GM23338 (cell line): ENCODE measurements around the gene KCNG3. TPM values are rescaled to one million over a fixed set of nuclear protein-coding genes. Genes with fewer than 3 reads are reported as not detected.

ENCODE experiments used
- ATAC-seq: fragments of 200-7000 bp; cut with Tn5 transposase; 3 replicates; pipeline ENCODE4 v1.9.1; 2020
- DNase-seq: peaks from one replicate; pipeline ENCODE4 v3.0.0-alpha.2; 2015; ENCODE audit warnings: low spot score
- H2AFZ ChIP-seq: fragments of 200-600 bp; sonication (generic); 2 replicates; pipeline ENCODE4 v1.8.0; 2016; ENCODE audit warnings: antibody characterized with exemption, mild to moderate bottlenecking, moderate library complexity
- H3F3A ChIP-seq: fragments of 200-600 bp; sonication (generic); replicated peaks from 2 replicates; pipeline ENCODE4 v1.8.0; 2017; ENCODE audit warnings: antibody characterized with exemption, mixed run types, low read depth
- H3K27ac ChIP-seq: fragments of 200-600 bp; sonication (generic); 2 replicates; pipeline ENCODE4 v1.6.1; 2016; ENCODE audit warnings: low read depth
- H3K27me3 ChIP-seq: fragments of 200-600 bp; sonication (generic); 2 replicates; pipeline ENCODE4 v1.8.0; 2016; ENCODE audit warnings: mild to moderate bottlenecking, mixed run types, moderate library complexity; ENCODE audit not compliant: insufficient read depth
- H3K36me3 ChIP-seq: fragments of 200-600 bp; sonication (generic); 2 replicates; pipeline ENCODE4 v1.8.0; 2016; ENCODE audit warnings: mild to moderate bottlenecking; ENCODE audit not compliant: insufficient read depth
- H3K4me1 ChIP-seq: fragments of 200-600 bp; sonication (generic); 2 replicates; pipeline ENCODE4 v1.8.0; 2016; ENCODE audit warnings: mild to moderate bottlenecking, moderate library complexity; ENCODE audit not compliant: insufficient read depth
- H3K4me2 ChIP-seq: fragments of 200-600 bp; sonication (generic); 2 replicates; pipeline ENCODE4 v1.7.1; 2017; ENCODE audit warnings: mixed run types
- H3K4me3 ChIP-seq: fragments of 200-600 bp; sonication (generic); 2 replicates; pipeline ENCODE4 v1.6.1; 2016; ENCODE audit warnings: mixed run types
- H3K79me2 ChIP-seq: fragments of 200-600 bp; sonication (generic); replicated peaks from 2 replicates; pipeline ENCODE4 v1.8.0; 2017; ENCODE audit warnings: mild to moderate bottlenecking; ENCODE audit not compliant: insufficient read depth
- H3K9me2 ChIP-seq: fragments of 200-600 bp; sonication (generic); 2 replicates; pipeline ENCODE4 v1.8.0; 2017; ENCODE audit not compliant: insufficient read depth
- H4K20me1 ChIP-seq: fragments of 200-600 bp; sonication (generic); replicated peaks from 2 replicates; pipeline ENCODE4 v1.8.0; 2017; ENCODE audit warnings: mild to moderate bottlenecking; ENCODE audit not compliant: insufficient read depth
- H3K27ac Mint-ChIP-seq: 2 replicates; pipeline ENCODE4 v1.8.0; 2020; ENCODE audit warnings: inconsistent platforms, mild to moderate bottlenecking, moderate library complexity, mixed read lengths
- H3K27me3 Mint-ChIP-seq: 3 replicates; pipeline ENCODE4 v1.8.0; 2022; ENCODE audit warnings: low read depth, mild to moderate bottlenecking, moderate library complexity, mixed read lengths, inconsistent platforms; ENCODE audit not compliant: insufficient read depth, poor library complexity
- H3K36me3 Mint-ChIP-seq: 3 replicates; pipeline ENCODE4 v1.8.0; 2021; ENCODE audit warnings: low read depth, mild to moderate bottlenecking, inconsistent platforms, moderate library complexity, mixed read lengths
- H3K4me1 Mint-ChIP-seq: 3 replicates; pipeline ENCODE4 v1.8.0; 2020; ENCODE audit warnings: mild to moderate bottlenecking, inconsistent platforms, mixed read lengths
- H3K4me3 Mint-ChIP-seq: 3 replicates; pipeline ENCODE4 v1.8.0; 2021; ENCODE audit warnings: moderate library complexity, mild to moderate bottlenecking, inconsistent platforms, mixed read lengths
- H3K9me3 Mint-ChIP-seq: 3 replicates; pipeline ENCODE4 v1.8.0; 2020; ENCODE audit warnings: moderate library complexity, mild to moderate bottlenecking, inconsistent platforms, mixed read lengths
- CREB1 ChIP-seq: fragments of 250-450 bp; sonication (Bioruptor Pico); IDR thresholded peaks from 2 replicates; pipeline ENCODE4 v1.5.0; 2020; ENCODE audit warnings: low read depth, mild to moderate bottlenecking, moderate library complexity
- EZH2 ChIP-seq: fragments of 200-600 bp; sonication (generic); IDR thresholded peaks from one replicate; pipeline ENCODE4 v1.8.0; 2017; ENCODE audit warnings: antibody characterized with exemption, mild to moderate bottlenecking, low read depth; ENCODE audit not compliant: unreplicated experiment
- EZH2phosphoT487 ChIP-seq: fragments of 200-600 bp; sonication (generic); IDR thresholded peaks from one replicate; pipeline ENCODE4 v1.8.1; 2018; ENCODE audit warnings: antibody characterized with exemption; ENCODE audit not compliant: unreplicated experiment
- JUNB ChIP-seq: IDR thresholded peaks from one replicate; pipeline ENCODE4 v1.6.1; 2016; ENCODE audit warnings: antibody characterized with exemption; ENCODE audit not compliant: unreplicated experiment
- NANOG ChIP-seq: IDR thresholded peaks from 2 replicates; pipeline ENCODE4 v1.6.1; 2016; ENCODE audit warnings: antibody characterized with exemption, borderline replicate concordance
- POLR2AphosphoS5 ChIP-seq: IDR thresholded peaks from 2 replicates; pipeline ENCODE4 v1.6.1; 2016; ENCODE audit warnings: antibody characterized with exemption, low read depth
- STAT1 ChIP-seq: IDR thresholded peaks from one replicate; pipeline ENCODE4 v1.6.1; 2016; ENCODE audit warnings: antibody characterized with exemption; ENCODE audit not compliant: unreplicated experiment
- ZNF114 ChIP-seq: fragments of 250-450 bp; sonication (Bioruptor Pico); IDR thresholded peaks from 2 replicates; pipeline ENCODE4 v1.5.0; 2020; ENCODE audit warnings: mild to moderate bottlenecking, moderate library complexity
- ZNF331 ChIP-seq: fragments of 250-450 bp; sonication (Bioruptor Pico); IDR thresholded peaks from 2 replicates; pipeline ENCODE4 v1.5.0; 2020; ENCODE audit warnings: low read depth, mild to moderate bottlenecking, moderate library complexity
- polyA plus RNA-seq: library from polyadenylated mRNA; unstranded; fragments of >200 nt; fragmentation: Nextera tagmentation; extraction: Ambion mirVana; gene quantifications from 2 replicates; pipeline ENCODE4 v1.2.1, GENCODE V29; 2016
- total RNA-seq: library from RNA; depleted of rRNA; stranded (reverse); fragments of >200 nt; shearing (Covaris generic); gene quantifications from 2 replicates; pipeline ENCODE4 v1.2.3, GENCODE V29; 2014
- TF ChIP-seq, protein P1 (sequence below): fragments of 250-450 bp; sonication (Bioruptor Pico); IDR thresholded peaks from 2 replicates; pipeline ENCODE4 v1.5.0; 2020; ENCODE audit warnings: mild to moderate bottlenecking, moderate library complexity
- TF ChIP-seq, protein P2 (sequence below): IDR thresholded peaks from one replicate; pipeline ENCODE4 v1.6.1; 2018; ENCODE audit warnings: antibody characterized with exemption; ENCODE audit not compliant: unreplicated experiment
- TF ChIP-seq, protein P3 (sequence below): IDR thresholded peaks from 2 replicates; pipeline ENCODE4 v1.6.1; 2016; ENCODE audit warnings: antibody characterized with exemption

The KCNG3 gene
- total and polyA plus RNA-seq, 2 experiments from 2014 or later, result 2.5 to 36.2 TPM

DNA sequence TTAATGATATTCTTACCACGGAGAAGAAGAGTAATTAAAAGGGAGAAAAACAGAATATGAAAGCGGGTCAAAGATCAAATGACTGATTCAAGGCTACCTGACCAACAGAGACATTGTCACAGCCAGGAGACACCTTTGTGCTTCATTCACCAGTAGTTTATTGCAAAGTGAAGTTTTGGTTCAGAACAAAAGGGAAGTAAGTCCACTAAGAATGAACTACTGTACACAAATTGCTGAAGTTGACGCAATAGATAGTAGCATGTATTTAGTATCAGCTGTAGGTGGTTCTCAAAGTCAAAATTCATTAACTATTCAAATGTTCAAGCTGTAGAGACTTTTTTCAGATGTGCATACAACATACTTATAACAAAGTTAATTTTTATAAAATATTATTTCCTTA lies 68.1 kb downstream of the KCNG3 start:
- H4K20me1 ChIP-seq, result peaks cover 14% of the 10 kb centered on the region
- DNase-seq (no peak), ATAC-seq (no peak)
- no peak overlapping the region for H3K4me2 ChIP-seq
- peaks cover 40% of the 10 kb centered on the region for H3K79me2 ChIP-seq
- Mint-ChIP-seq H3K4me1 (peaks cover 10% of the 10 kb centered on the region), H3K4me3 (no peak overlapping the region), H3K9me3 (no peaks in the 10 kb centered on the region), H3K27me3 (no peaks in the 10 kb centered on the region), H3K27ac (no peak overlapping the region), H3K36me3 (no peaks in the 10 kb centered on the region; the same call in 2 of the 3 replicates)
- H3K27ac ChIP-seq, result no peak overlapping the region
- H3K4me3 ChIP-seq, result no peak overlapping the region
- H3K9me2 ChIP-seq, result no peaks in the 10 kb centered on the region
- H3F3A ChIP-seq, result no peaks in the 10 kb centered on the region
- no peaks in the 10 kb centered on the region; the same call in 1 of the 2 replicates for H3K4me1 ChIP-seq
- no peak overlapping the region for H2AFZ ChIP-seq
- TF ChIP-seq CREB1 (no peak), STAT1 (no peak), POLR2AphosphoS5 (no peak), JUNB (no peak), EZH2phosphoT487 (no peak), ZNF114 (CRISPR knock-in tag) (no peak), EZH2 (no peak), NANOG (no peak), ZNF331 (no peak)
- TF ChIP-seq, protein P1, sequence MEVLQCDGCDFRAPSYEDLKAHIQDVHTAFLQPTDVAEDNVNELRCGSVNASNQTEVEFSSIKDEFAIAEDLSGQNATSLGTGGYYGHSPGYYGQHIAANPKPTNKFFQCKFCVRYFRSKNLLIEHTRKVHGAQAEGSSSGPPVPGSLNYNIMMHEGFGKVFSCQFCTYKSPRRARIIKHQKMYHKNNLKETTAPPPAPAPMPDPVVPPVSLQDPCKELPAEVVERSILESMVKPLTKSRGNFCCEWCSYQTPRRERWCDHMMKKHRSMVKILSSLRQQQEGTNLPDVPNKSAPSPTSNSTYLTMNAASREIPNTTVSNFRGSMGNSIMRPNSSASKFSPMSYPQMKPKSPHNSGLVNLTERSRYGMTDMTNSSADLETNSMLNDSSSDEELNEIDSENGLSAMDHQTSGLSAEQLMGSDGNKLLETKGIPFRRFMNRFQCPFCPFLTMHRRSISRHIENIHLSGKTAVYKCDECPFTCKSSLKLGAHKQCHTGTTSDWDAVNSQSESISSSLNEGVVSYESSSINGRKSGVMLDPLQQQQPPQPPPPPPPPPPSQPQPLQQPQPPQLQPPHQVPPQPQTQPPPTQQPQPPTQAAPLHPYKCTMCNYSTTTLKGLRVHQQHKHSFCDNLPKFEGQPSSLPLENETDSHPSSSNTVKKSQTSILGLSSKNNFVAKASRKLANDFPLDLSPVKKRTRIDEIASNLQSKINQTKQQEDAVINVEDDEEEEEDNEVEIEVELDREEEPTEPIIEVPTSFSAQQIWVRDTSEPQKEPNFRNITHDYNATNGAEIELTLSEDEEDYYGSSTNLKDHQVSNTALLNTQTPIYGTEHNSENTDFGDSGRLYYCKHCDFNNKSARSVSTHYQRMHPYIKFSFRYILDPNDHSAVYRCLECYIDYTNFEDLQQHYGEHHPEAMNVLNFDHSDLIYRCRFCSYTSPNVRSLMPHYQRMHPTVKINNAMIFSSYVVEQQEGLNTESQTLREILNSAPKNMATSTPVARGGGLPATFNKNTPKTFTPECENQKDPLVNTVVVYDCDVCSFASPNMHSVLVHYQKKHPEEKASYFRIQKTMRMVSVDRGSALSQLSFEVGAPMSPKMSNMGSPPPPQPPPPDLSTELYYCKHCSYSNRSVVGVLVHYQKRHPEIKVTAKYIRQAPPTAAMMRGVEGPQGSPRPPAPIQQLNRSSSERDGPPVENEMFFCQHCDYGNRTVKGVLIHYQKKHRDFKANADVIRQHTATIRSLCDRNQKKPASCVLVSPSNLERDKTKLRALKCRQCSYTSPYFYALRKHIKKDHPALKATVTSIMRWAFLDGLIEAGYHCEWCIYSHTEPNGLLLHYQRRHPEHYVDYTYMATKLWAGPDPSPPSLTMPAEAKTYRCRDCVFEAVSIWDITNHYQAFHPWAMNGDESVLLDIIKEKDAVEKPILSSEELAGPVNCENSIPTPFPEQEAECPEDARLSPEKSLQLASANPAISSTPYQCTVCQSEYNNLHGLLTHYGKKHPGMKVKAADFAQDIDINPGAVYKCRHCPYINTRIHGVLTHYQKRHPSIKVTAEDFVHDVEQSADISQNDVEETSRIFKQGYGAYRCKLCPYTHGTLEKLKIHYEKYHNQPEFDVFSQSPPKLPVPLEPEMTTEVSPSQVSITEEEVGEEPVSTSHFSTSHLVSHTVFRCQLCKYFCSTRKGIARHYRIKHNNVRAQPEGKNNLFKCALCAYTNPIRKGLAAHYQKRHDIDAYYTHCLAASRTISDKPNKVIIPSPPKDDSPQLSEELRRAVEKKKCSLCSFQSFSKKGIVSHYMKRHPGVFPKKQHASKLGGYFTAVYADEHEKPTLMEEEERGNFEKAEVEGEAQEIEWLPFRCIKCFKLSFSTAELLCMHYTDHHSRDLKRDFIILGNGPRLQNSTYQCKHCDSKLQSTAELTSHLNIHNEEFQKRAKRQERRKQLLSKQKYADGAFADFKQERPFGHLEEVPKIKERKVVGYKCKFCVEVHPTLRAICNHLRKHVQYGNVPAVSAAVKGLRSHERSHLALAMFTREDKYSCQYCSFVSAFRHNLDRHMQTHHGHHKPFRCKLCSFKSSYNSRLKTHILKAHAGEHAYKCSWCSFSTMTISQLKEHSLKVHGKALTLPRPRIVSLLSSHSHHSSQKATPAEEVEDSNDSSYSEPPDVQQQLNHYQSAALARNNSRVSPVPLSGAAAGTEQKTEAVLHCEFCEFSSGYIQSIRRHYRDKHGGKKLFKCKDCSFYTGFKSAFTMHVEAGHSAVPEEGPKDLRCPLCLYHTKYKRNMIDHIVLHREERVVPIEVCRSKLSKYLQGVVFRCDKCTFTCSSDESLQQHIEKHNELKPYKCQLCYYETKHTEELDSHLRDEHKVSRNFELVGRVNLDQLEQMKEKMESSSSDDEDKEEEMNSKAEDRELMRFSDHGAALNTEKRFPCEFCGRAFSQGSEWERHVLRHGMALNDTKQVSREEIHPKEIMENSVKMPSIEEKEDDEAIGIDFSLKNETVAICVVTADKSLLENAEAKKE (CRISPR knock-in tag), result no peak
- TF ChIP-seq, protein P2, sequence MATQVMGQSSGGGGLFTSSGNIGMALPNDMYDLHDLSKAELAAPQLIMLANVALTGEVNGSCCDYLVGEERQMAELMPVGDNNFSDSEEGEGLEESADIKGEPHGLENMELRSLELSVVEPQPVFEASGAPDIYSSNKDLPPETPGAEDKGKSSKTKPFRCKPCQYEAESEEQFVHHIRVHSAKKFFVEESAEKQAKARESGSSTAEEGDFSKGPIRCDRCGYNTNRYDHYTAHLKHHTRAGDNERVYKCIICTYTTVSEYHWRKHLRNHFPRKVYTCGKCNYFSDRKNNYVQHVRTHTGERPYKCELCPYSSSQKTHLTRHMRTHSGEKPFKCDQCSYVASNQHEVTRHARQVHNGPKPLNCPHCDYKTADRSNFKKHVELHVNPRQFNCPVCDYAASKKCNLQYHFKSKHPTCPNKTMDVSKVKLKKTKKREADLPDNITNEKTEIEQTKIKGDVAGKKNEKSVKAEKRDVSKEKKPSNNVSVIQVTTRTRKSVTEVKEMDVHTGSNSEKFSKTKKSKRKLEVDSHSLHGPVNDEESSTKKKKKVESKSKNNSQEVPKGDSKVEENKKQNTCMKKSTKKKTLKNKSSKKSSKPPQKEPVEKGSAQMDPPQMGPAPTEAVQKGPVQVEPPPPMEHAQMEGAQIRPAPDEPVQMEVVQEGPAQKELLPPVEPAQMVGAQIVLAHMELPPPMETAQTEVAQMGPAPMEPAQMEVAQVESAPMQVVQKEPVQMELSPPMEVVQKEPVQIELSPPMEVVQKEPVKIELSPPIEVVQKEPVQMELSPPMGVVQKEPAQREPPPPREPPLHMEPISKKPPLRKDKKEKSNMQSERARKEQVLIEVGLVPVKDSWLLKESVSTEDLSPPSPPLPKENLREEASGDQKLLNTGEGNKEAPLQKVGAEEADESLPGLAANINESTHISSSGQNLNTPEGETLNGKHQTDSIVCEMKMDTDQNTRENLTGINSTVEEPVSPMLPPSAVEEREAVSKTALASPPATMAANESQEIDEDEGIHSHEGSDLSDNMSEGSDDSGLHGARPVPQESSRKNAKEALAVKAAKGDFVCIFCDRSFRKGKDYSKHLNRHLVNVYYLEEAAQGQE, result no peak
- TF ChIP-seq, protein P3, sequence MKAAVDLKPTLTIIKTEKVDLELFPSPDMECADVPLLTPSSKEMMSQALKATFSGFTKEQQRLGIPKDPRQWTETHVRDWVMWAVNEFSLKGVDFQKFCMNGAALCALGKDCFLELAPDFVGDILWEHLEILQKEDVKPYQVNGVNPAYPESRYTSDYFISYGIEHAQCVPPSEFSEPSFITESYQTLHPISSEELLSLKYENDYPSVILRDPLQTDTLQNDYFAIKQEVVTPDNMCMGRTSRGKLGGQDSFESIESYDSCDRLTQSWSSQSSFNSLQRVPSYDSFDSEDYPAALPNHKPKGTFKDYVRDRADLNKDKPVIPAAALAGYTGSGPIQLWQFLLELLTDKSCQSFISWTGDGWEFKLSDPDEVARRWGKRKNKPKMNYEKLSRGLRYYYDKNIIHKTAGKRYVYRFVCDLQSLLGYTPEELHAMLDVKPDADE, result no peak
- H3K27me3 ChIP-seq, result no peaks in the 10 kb centered on the region
- H3K36me3 ChIP-seq, result no peaks in the 10 kb centered on the region
